Testis (tissue), 3 donors: Measurements from ENCODE around the gene SLFNL1. TPM values are rescaled to one million over a fixed set of nuclear protein-coding genes. Genes with fewer than 3 reads are reported as not detected.

Source experiments
- DNase-seq: peaks from one replicate; pipeline ENCODE4 v3.0.0-alpha.2; 2019
- H3K27ac ChIP-seq, 2 donors: fragments of 200-600 bp; sonication (generic); one replicate each; pipeline ENCODE4 v1.5.1; 2019
- H3K27me3 ChIP-seq: fragments of 200-600 bp; sonication (generic); one replicate; pipeline ENCODE4 v1.5.1; 2019
- H3K36me3 ChIP-seq: fragments of 200-600 bp; sonication (generic); one replicate; pipeline ENCODE4 v1.5.1; 2017; ENCODE audit warnings: low read depth; ENCODE audit errors: missing control alignments
- H3K4me1 ChIP-seq: fragments of 200-600 bp; sonication (generic); one replicate; pipeline ENCODE4 v1.5.1; 2019
- H3K4me3 ChIP-seq, 2 donors: fragments of 200-600 bp; sonication (generic); one replicate each; pipeline ENCODE4 v1.5.1; 2017 to 2019
- H3K9me3 ChIP-seq: fragments of 200-600 bp; sonication (generic); one replicate; pipeline ENCODE4 v1.5.1; 2017
- CTCF ChIP-seq, 3 experiments: fragments of 450-650 bp in 2 of 3; fragments of 200-600 bp in 1 of 3; sonication (generic) in 1 of 3; IDR thresholded peaks; one replicate each; pipeline ENCODE4 v1.5.1; 2016 to 2019; ENCODE audit warnings: antibody characterized with exemption in 3 of 3, mild to moderate bottlenecking in 2 of 3, moderate library complexity in 1 of 3
- POLR2A ChIP-seq: fragments of 450-650 bp; IDR thresholded peaks from one replicate; pipeline ENCODE4 v1.6.1; 2017; ENCODE audit warnings: antibody characterized with exemption, mild to moderate bottlenecking, moderate library complexity
- WGBS, 2 donors: methylation state at CpG; one replicate each; pipeline ENCODE4 v1.1.5; 2018; 5-methylcytosine and 5-hydroxymethylcytosine counted together
- intact Hi-C: fragments of 100-400 bp; cut with DNase I; formaldehyde crosslinking; loops from one replicate; pipeline ENCODE4 v1.15.1; 2023; ENCODE audit warnings: low total_unique reads
- polyA plus RNA-seq: library from polyadenylated mRNA; stranded (reverse); fragments of 350-450 nt; fragmentation: Illumina TruSeq; extraction: RNeasy Lipid Tissue Mini Kit (QIAGEN cat#74804); gene quantifications from one replicate; pipeline ENCODE4 v1.2.3, GENCODE V29; 2014; ENCODE audit warnings: low read depth, low replicate concordance; ENCODE audit not compliant: insufficient read depth
- total RNA-seq, 2 donors: library from RNA; depleted of rRNA; stranded (reverse); fragments of >200 nt; gene quantifications; one replicate each; pipeline ENCODE4 v1.2.3, GENCODE V29; 2016

The SLFNL1 gene
- total and polyA plus RNA-seq, 3 donors from 2014 or later, result 23.4 to 96.8 (median 85.4) TPM

- 97 to 100% methylated on average over 2 to 5 of the region's 5 CpGs for WGBS, 2 donors
- H3K4me1 ChIP-seq, result peaks cover 5% of the 10 kb centered on the region
- H3K27me3 ChIP-seq, result no peaks in the 10 kb centered on the region
- intact Hi-C loops, result no loop called here
- no peak overlapping the region for H3K4me3 ChIP-seq
- no peak overlapping the region for H3K27ac ChIP-seq
- H3K36me3 ChIP-seq, result no peaks in the 10 kb centered on the region
- no peaks in the 10 kb centered on the region for H3K9me3 ChIP-seq
- TF ChIP-seq POLR2A (no peak), CTCF (IDR thresholded peaks at IDR 0.05) (no peak)
- DNase-seq, result no peak
Measured at GRCh38 chr1:41023279-41023990, 1.9 kb upstream of the SLFNL1 start.

GRCh38 chr1:41022424-41022823 is 899 bp upstream of the SLFNL1 start:
- Histone ChIP-seq H3K4me3 (no peak overlapping the region), H3K27ac (no peak overlapping the region), H3K36me3 (no peaks in the 10 kb centered on the region), H3K4me1 (peaks cover 5% of the 10 kb centered on the region), H3K27me3 (no peaks in the 10 kb centered on the region), H3K9me3 (no peaks in the 10 kb centered on the region)
- no peak for TF ChIP-seq CTCF (IDR thresholded peaks at IDR 0.05)
- DNase-seq, result no peak
- WGBS, 2 donors, result 89 to 97% methylated on average over 10 of the region's 10 CpGs
- intact Hi-C loops, result no loop called here

GRCh38 chr1:41020654-41021053 is 871 bp downstream of the SLFNL1 start:
- intact Hi-C loops, result no loop called here
- H3K27me3 ChIP-seq, result no peaks in the 10 kb centered on the region
- H3K27ac ChIP-seq, result no peak overlapping the region
- 74 to 75% methylated on average over 2 to 3 of the region's 3 CpGs for WGBS, 2 donors
- peaks cover 5% of the 10 kb centered on the region for H3K4me1 ChIP-seq
- TF ChIP-seq POLR2A (no peak), CTCF (IDR thresholded peaks at IDR 0.05) (no peak)
- H3K36me3 ChIP-seq, result no peaks in the 10 kb centered on the region
- H3K4me3 ChIP-seq, result no peak overlapping the region
- DNase-seq, result no peak
- H3K9me3 ChIP-seq, result no peaks in the 10 kb centered on the region

- H3K4me3 ChIP-seq, result no peak overlapping the region
- TF ChIP-seq POLR2A, result no peak
- no peak for TF ChIP-seq CTCF (IDR thresholded peaks at IDR 0.05)
- intact Hi-C loops, result no loop called here
- no peaks in the 10 kb centered on the region for H3K36me3 ChIP-seq
- H3K9me3 ChIP-seq, result no peaks in the 10 kb centered on the region
- 75 to 94% methylated on average over 2 to 17 of the region's 17 CpGs for WGBS, 2 donors
- H3K4me1 ChIP-seq, result peaks cover 5% of the 10 kb centered on the region
- no peak for DNase-seq
- no peak overlapping the region for H3K27ac ChIP-seq
- H3K27me3 ChIP-seq, result no peaks in the 10 kb centered on the region
Measured at GRCh38 chr1:41020109-41020576, 1.4 kb downstream of the SLFNL1 start.

GRCh38 chr1:41019353-41019745 is 2.2 kb downstream of the SLFNL1 start:
- Histone ChIP-seq H3K27ac (no peak overlapping the region), H3K4me1 (peaks cover 5% of the 10 kb centered on the region), H3K27me3 (no peaks in the 10 kb centered on the region), H3K36me3 (no peaks in the 10 kb centered on the region), H3K4me3 (no peak overlapping the region), H3K9me3 (no peaks in the 10 kb centered on the region)
- TF ChIP-seq POLR2A (no peak), CTCF (IDR thresholded peaks at IDR 0.05) (no peak)
- intact Hi-C loops, result no loop called here
- DNase-seq, result no peak
- 60% methylated on average over 2 of the region's 2 CpGs for WGBS, 2 donors
